GM21529 (cell line): ENCODE data around the gene TLK2.

Experiments
- ATAC-seq: cut with Tn5 transposase; IDR thresholded peaks from one replicate; pipeline ENCODE4 v1.9.1; 2021; ENCODE audit not compliant: unreplicated experiment

TLK2 gene

GRCh38 chr17:62627219-62627903 lies 148.7 kb downstream of the TLK2 start, which contains the start of gene MRC2:
Gene MRC2, plus strand, starts transcription at chr17:62627670. Its CDS starts 133 bp downstream, at chr17:62627803.
- no peak for ATAC-seq

- no peak for ATAC-seq
Measured at GRCh38 chr17:62627904-62628633, 149.4 kb downstream of the TLK2 start.

DNA sequence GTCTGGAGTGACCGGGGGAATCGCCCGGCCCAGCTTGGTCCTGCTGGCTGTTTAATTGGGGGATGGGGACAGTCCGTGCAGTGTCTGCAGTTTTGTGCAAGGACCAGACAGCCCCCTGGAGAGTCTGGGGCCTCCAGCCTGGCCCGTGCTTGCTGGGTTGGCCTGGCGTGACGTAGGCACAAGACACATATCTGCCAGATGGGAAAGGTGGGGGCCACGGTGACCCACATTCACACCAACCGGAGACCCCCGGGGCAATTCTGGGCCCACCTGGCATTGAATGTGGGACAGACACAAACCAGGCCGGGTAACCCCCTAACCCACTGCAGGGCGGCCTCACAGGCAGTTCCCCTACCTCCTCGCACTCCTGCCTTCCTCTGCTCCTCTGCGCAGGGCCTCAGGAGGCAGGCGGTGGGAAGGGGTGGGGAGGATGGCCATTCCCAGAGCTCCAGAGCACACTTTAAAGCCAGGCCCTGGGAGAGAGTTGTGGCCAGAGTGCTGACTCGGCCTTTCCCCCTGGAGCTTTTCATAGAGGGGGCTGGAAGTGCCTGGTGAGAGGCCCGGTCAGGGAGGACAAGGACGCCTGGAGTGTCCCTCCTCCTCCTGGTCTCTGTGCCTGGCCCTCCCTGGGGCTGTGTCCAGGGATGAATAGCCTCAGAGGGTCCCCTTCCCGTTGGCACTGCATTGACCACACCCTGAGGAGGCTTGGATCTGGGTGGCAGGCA lies 150.4 kb downstream of the TLK2 start:
- no peak for ATAC-seq

- ATAC-seq = no peak
Measured at GRCh38 chr17:62629556-62630364, 151.1 kb downstream of the TLK2 start.

- ATAC-seq = no peak
Measured at GRCh38 chr17:62630365-62631085, 151.9 kb downstream of the TLK2 start.

GRCh38 chr17:62631086-62631935 lies 152.7 kb downstream of the TLK2 start:
- ATAC-seq = no peak

DNA sequence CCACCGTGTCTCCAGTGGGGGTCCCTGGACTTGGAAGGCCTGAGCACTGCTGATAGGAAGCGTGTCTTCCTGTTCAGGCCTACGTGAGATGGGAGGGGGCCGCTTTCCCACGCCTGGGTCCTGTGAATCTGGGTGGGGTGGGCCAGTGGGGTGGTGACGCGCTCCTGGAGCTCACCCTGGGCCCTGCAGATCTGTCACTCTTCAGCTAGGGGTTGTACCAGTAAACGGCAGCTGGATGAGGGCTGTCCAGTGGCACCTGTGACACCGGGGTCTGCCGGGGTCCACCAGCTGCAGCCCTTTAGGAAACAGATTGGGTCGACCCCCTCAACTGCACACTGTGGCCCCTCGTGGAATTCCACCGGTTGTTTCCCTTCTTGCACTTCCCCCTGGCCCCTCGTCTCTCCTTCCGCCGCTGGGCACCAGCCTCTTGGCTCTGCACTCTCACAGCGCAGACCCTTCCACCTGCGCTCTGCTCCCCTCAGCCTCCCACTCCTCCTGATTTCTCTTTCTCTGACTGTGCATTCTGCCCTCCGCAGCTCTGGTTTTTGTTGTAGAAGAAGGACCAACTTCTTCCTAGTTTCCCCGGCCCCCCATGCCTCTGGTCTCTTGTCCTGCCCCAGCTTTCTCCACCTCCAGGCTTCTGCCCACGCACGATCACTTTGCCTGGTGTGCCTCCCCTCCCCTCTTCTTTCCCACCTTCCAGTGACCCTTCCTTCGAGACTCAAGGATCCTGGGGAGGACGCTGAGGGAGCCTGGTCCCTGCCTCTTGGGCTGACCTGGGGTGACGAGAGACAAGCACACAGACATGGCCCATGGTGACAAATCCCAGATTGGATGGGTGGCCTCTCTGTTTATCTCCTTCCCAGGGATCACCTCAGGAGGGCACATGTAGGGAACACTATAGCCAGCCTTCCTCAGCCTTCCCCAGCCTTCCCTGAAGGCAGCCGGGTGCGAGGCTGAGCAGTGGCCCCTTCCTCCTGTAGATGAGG lies 153.6 kb downstream of the TLK2 start:
- ATAC-seq = no peak

DNA sequence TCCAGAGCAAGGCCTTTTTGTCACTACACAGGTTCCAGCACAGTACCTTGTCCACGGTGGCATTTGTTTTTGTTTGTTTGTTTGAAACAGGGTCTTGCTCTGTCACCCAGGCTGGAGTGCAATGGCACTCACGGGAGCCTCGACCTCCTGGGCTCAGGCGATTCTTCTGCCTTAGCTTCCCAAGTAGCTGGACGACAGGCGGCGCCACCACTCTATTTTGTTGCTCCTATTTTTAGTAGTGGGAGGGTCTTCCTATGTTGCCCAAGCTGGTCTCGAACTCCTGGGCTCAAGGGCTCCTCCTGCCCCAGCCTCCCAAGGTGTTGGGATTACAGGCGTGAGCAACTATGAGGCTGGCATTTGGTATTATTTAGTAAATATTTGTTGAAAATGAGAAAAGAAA lies 159.2 kb downstream of the TLK2 start:
- no peak for ATAC-seq

DNA sequence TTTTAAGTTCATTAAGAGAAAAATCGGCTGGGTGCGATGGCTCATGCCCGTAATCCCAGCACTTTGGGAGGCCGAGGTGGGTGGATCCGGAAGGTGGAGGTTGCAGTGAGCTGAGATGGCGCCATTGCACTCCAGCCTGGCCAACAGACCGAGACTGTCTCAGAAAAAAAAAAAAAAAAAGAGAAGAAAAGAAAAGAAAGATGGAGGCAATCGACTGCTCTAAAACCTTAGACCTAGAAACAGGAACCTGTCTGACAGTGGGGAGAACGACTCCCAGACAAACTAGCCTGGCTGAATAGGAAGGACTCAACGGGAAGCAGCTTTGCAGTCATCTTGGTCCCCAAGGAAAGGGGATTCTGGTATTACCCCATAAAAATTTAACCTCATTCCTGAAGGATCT lies 162.5 kb downstream of the TLK2 start:
- no peak for ATAC-seq

DNA sequence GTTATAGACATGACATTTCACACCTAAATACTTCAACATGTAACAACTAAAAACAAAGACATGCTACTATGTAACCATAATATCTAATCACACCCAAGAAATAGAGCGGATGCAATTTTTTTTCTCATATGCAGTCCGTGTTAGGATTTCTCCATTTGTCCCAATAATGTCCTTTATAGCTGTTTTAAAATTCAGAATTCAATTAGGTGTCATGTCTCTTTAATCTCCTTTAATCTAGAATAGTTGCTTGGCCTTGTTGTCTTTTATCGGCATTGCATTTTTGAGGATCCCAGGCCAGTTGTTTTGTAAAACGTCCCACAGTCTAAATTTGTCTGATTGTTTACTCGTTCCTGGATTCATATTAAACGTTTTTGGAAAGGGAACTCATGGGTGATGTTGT lies 163.3 kb downstream of the TLK2 start:
- no peak for ATAC-seq

DNA sequence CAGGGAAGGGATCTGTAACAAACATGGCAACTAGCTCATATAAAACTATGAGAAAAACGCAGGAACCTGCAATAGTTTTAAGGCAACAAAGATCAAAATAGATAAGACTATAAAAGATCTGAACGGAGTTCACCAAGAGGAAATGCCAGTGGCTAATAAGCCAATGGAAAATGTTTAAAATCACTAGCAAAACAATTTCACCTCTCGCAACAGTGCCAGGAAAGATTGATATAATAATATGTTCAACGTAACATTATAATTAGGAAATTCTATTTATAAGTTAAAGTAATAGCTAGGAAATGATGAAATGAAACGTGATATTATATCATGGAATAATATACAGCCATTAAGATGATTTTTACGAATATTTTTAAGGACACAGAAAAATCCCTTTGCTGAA lies 164.9 kb downstream of the TLK2 start:
- no peak for ATAC-seq

- no peak for ATAC-seq
Measured at GRCh38 chr17:62644487-62645173, 166.0 kb downstream of the TLK2 start.

- no peak for ATAC-seq
Measured at GRCh38 chr17:62648251-62648955, 169.8 kb downstream of the TLK2 start.

GRCh38 chr17:62648956-62649294 lies 170.3 kb downstream of the TLK2 start:
- no peak for ATAC-seq

- no peak for ATAC-seq
Measured at GRCh38 chr17:62649570-62649969, 170.9 kb downstream of the TLK2 start.

GRCh38 chr17:62650587-62650986 lies 172.0 kb downstream of the TLK2 start:
- no peak for ATAC-seq
